CD4-positive, CD25-positive, alpha-beta regulatory T cell (primary cell): ENCODE measurements around the gene ARHGEF16. TPM values are rescaled to one million over a fixed set of nuclear protein-coding genes. Genes with fewer than 3 reads are reported as not detected.

Experiments
- ATAC-seq, 2 donors: fragments of 150-1000 bp; cut with Tn5 transposase; one replicate each; pipeline ENCODE4 v1.10.0; 2021; ENCODE audit warnings: low read depth in 2 of 2, moderate number of reproducible peaks in 2 of 2, moderate library complexity in 1 of 2
- DNase-seq, 3 donors: peaks; one replicate each; pipeline versions ENCODE4 v3.0.0 to v3.0.0-alpha.2; 2012 to 2022; ENCODE audit warnings: mixed read lengths in 1 of 3
- H3K27ac ChIP-seq: one replicate; pipeline ENCODE4 v1.7.0; 2013; ENCODE audit warnings: mild to moderate bottlenecking, low read length; ENCODE audit not compliant: insufficient read depth, poor library complexity, severe bottlenecking
- H3K27me3 ChIP-seq: one replicate; pipeline ENCODE4 v1.7.0; 2013; ENCODE audit warnings: low read length; ENCODE audit not compliant: control insufficient read depth, insufficient read depth
- H3K36me3 ChIP-seq: one replicate; pipeline ENCODE4 v1.7.0; 2013; ENCODE audit warnings: mild to moderate bottlenecking, low read length, moderate library complexity; ENCODE audit not compliant: control insufficient read depth, insufficient read depth
- H3K4me1 ChIP-seq: 2 replicates; pipeline ENCODE4 v1.7.0; 2013; ENCODE audit warnings: mild to moderate bottlenecking, low read length; ENCODE audit not compliant: insufficient read depth, control insufficient read depth, poor library complexity, severe bottlenecking
- H3K4me3 ChIP-seq: one replicate; pipeline ENCODE4 v1.7.0; 2013; ENCODE audit warnings: low read depth, mild to moderate bottlenecking, low read length, moderate library complexity
- H3K9me3 ChIP-seq, 2 experiments: 1 replicate in 1 of 2; 2 replicates in 1 of 2; pipeline ENCODE4 v1.7.0; 2013; ENCODE audit warnings: low read length in 2 of 2, mild to moderate bottlenecking in 1 of 2, moderate library complexity in 1 of 2; ENCODE audit not compliant: control insufficient read depth in 2 of 2
- H3K27ac Mint-ChIP-seq, 3 donors: one replicate each; pipeline ENCODE4 v1.8.0; 2020 to 2022; ENCODE audit warnings: mild to moderate bottlenecking in 3 of 3, mixed read lengths in 3 of 3, moderate library complexity in 2 of 3
- H3K27me3 Mint-ChIP-seq: one replicate; pipeline ENCODE4 v1.8.0; 2022; ENCODE audit warnings: mild to moderate bottlenecking, mixed read lengths
- H3K36me3 Mint-ChIP-seq: one replicate; pipeline ENCODE4 v1.8.0; 2020; ENCODE audit warnings: mixed read lengths
- H3K4me1 Mint-ChIP-seq, 4 donors: one replicate each; pipeline ENCODE4 v1.8.0; 2020 to 2022; ENCODE audit warnings: mixed read lengths in 4 of 4, mild to moderate bottlenecking in 1 of 4
- H3K4me3 Mint-ChIP-seq, 4 donors: one replicate each; pipeline ENCODE4 v1.8.0; 2020 to 2022; ENCODE audit warnings: mild to moderate bottlenecking in 4 of 4, mixed read lengths in 4 of 4, moderate library complexity in 3 of 4
- H3K9me3 Mint-ChIP-seq, 7 donors: one replicate each; pipeline ENCODE4 v1.8.0; 2020 to 2022; ENCODE audit warnings: mixed read lengths in 7 of 7, mild to moderate bottlenecking in 3 of 7, moderate library complexity in 2 of 7
- polyA plus RNA-seq, 4 donors: library from polyadenylated mRNA; unstranded; fragments of 300-500 nt; fragmentation: Illumina TruSeq; gene quantifications; one replicate each; pipeline ENCODE4 v1.2.3, GENCODE V29; 2021
- total RNA-seq: library from RNA; stranded (reverse); gene quantifications from one replicate; pipeline ENCODE4 v1.2.3, GENCODE V29; 2022

Gene ARHGEF16
- total and polyA plus RNA-seq, 5 donors from 2014 or later: not detected

DNA sequence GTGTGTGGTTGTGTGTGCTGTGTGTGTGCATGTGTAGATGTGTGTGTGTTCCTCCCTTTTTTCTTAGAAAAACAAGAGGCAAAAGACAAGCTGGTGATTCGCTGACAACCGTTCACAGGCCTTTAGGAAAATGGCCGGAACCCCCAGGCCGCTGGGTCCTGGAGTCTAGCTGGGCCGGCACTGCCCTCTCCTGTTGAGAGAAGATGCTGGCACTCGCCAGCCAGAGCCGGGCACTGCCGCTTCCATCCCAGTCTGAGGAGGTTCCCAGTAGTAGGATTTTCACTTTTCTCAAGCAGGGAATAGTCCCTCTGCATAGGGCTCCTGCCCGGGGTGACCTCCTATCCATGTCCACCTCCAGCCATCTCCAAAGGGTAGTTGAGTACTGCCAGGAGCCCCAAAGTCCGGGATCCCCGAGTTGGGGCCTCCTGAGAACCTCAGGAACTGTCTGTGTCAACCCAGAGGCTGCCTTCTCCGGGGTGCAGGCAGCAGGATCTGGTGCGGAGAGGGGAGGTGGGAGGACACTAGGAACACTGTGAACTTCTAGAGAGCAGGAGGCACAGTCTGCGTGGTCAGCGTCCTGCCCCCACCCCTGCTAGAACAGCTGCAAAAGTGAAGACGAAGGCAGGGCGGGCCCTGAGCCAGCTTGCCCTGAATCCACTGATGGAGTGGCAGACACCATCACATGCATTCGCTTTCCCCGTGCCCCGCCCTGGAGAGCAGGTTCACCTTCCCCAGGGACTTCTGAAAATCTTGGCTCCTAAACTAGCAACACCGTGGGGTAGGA lies 44.1 kb upstream of the ARHGEF16 start:
- no peaks in the 10 kb centered on the region for H3K27me3 Mint-ChIP-seq
- Histone ChIP-seq H3K9me3 (no peaks in the 10 kb centered on the region), H3K4me3 (no peak overlapping the region), H3K27me3 (no peaks in the 10 kb centered on the region), H3K27ac (no peak overlapping the region), H3K36me3 (no peaks in the 10 kb centered on the region), H3K4me1 (no peaks in the 10 kb centered on the region)
- ATAC-seq (no peak), DNase-seq (no peak)
- H3K9me3 Mint-ChIP-seq: peaks cover 0 to 1% (median 0%) of the 10 kb centered on the region in 7 donors
- H3K27ac Mint-ChIP-seq: no peak overlapping the region
- no peaks in the 10 kb centered on the region for H3K36me3 Mint-ChIP-seq
- H3K4me1 Mint-ChIP-seq: peaks cover 0 to 2% (median 0%) of the 10 kb centered on the region in 4 donors
- no peak overlapping the region for H3K4me3 Mint-ChIP-seq

DNA sequence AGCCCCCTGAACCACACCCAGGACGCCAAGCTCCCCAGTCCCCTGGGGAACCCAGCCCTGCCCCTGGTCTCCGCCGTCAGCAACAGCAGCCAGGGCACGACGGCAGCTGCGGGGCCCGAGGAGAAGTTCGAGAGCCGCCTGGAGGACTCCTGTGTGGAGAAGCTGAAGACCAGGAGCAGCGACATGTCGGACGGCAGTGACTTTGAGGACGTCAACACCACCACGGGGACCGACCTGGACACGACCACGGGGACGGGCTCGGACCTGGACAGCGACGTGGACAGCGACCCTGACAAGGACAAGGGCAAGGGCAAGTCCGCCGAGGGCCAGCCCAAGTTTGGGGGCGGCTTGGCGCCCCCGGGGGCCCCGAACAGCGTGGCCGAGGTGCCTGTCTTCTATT lies 42.7 kb upstream of the ARHGEF16 start:
- DNase-seq (no peak), ATAC-seq (no peak)
- H3K4me1 ChIP-seq: no peaks in the 10 kb centered on the region

GRCh38 chr1:3412376-3412775 lies 42.1 kb upstream of the ARHGEF16 start:
- no peak for DNase-seq
- H3K4me1 ChIP-seq: no peaks in the 10 kb centered on the region
- no peak overlapping the region for H3K4me3 ChIP-seq
- no peaks in the 10 kb centered on the region for H3K27me3 ChIP-seq
- peaks cover 0 to 11% of the 10 kb centered on the region in 2 experiments for H3K9me3 ChIP-seq
- ATAC-seq: no peak
- Mint-ChIP-seq H3K9me3 (peaks cover 0 to 1% (median 0%) of the 10 kb centered on the region in 7 donors), H3K4me3 (no peak overlapping the region), H3K4me1 (peaks cover 0 to 2% (median 0%) of the 10 kb centered on the region in 4 donors), H3K27me3 (no peaks in the 10 kb centered on the region), H3K36me3 (no peaks in the 10 kb centered on the region), H3K27ac (no peak overlapping the region)
- no peaks in the 10 kb centered on the region for H3K36me3 ChIP-seq
- no peak overlapping the region for H3K27ac ChIP-seq

More for the DNA sequence above, 42.7 kb upstream of the ARHGEF16 start:
- no peaks in the 10 kb centered on the region for H3K27me3 Mint-ChIP-seq
- peaks cover 0 to 1% (median 0%) of the 10 kb centered on the region in 7 donors for H3K9me3 Mint-ChIP-seq
- no peaks in the 10 kb centered on the region for H3K27me3 ChIP-seq
- H3K4me1 Mint-ChIP-seq: peaks cover 0 to 2% (median 0%) of the 10 kb centered on the region in 4 donors
- no peaks in the 10 kb centered on the region for H3K36me3 ChIP-seq
- H3K9me3 ChIP-seq: peaks cover 0 to 5% of the 10 kb centered on the region in 2 experiments
- H3K36me3 Mint-ChIP-seq: no peaks in the 10 kb centered on the region
- no peak overlapping the region for H3K4me3 ChIP-seq
- no peak overlapping the region for H3K27ac ChIP-seq
- no peak overlapping the region for H3K27ac Mint-ChIP-seq
- H3K4me3 Mint-ChIP-seq: no peak overlapping the region

DNA sequence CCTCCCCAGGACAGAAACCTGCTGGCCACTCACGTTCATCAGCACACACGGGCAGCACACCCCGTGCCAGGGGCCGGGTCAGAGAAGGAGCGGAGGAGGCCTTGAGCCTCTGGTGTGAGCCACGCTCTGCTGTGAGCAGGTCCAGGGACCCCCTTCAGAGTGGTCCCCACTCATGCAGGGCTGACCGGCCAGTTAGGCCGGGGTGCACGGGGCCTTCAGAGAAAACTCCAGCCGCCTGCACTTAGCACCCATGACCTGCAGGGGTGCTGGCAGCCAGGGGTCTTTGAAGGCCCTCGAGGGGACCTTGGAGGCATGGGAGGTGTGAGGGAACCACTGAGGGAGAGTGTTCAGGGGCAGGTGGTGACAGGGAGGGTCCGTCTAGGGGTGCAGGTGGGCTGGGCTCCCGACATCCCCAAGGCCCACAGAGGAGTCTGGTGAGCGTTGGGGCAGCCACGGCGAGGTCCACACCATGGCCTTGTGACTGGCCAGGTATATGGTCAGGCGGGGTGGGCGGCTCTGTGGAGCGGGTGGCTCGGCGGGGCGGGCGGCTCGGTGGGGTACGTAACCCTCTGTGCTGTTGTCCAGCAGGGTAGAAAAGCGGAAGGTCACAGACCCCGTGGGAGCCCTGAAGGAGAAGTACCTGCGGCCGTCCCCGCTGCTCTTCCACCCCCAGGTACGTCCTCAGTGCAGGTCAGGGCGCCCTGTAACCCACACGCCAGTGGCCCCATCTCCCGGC lies 40.3 kb upstream of the ARHGEF16 start:
- no peak overlapping the region for H3K4me3 ChIP-seq
- H3K36me3 ChIP-seq: no peaks in the 10 kb centered on the region
- H3K27me3 ChIP-seq: no peaks in the 10 kb centered on the region
- no peaks in the 10 kb centered on the region for H3K27me3 Mint-ChIP-seq
- peaks cover 0 to 2% (median 0%) of the 10 kb centered on the region in 4 donors for H3K4me1 Mint-ChIP-seq
- DNase-seq (no peak), ATAC-seq (no peak)
- H3K27ac ChIP-seq: no peak overlapping the region
- no peaks in the 10 kb centered on the region for H3K36me3 Mint-ChIP-seq
- no peaks in the 10 kb centered on the region for H3K4me1 ChIP-seq
- no peak overlapping the region for H3K4me3 Mint-ChIP-seq
- H3K9me3 ChIP-seq: peaks cover 0 to 13% of the 10 kb centered on the region in 2 experiments
- no peak overlapping the region for H3K27ac Mint-ChIP-seq
- H3K9me3 Mint-ChIP-seq: peaks cover 0 to 1% (median 0%) of the 10 kb centered on the region in 7 donors

GRCh38 chr1:3415260-3416090 lies 39.0 kb upstream of the ARHGEF16 start:
- H3K4me3 Mint-ChIP-seq: no peak overlapping the region
- peaks cover 0 to 13% of the 10 kb centered on the region in 2 experiments for H3K9me3 ChIP-seq
- H3K4me1 ChIP-seq: no peaks in the 10 kb centered on the region
- DNase-seq (no peak), ATAC-seq (no peak)
- H3K4me3 ChIP-seq: no peak overlapping the region
- H3K27ac Mint-ChIP-seq: no peak overlapping the region
- H3K9me3 Mint-ChIP-seq: peaks cover 0 to 1% (median 0%) of the 10 kb centered on the region in 7 donors
- H3K36me3 ChIP-seq: no peaks in the 10 kb centered on the region
- H3K27me3 Mint-ChIP-seq: peaks cover 5% of the 10 kb centered on the region
- H3K4me1 Mint-ChIP-seq: peaks cover 0 to 2% (median 0%) of the 10 kb centered on the region in 4 donors
- no peak overlapping the region for H3K27ac ChIP-seq
- no peaks in the 10 kb centered on the region for H3K36me3 Mint-ChIP-seq
- H3K27me3 ChIP-seq: no peaks in the 10 kb centered on the region

GRCh38 chr1:3417082-3417739 lies 37.3 kb upstream of the ARHGEF16 start:
- Histone ChIP-seq H3K36me3 (no peaks in the 10 kb centered on the region), H3K4me3 (no peak overlapping the region), H3K9me3 (peaks cover 0 to 13% of the 10 kb centered on the region in 2 experiments), H3K27me3 (no peaks in the 10 kb centered on the region), H3K27ac (no peak overlapping the region), H3K4me1 (no peaks in the 10 kb centered on the region)
- ATAC-seq (no peak), DNase-seq (no peak)
- H3K36me3 Mint-ChIP-seq: no peaks in the 10 kb centered on the region
- H3K27ac Mint-ChIP-seq: no peak overlapping the region
- H3K27me3 Mint-ChIP-seq: peaks cover 6% of the 10 kb centered on the region
- H3K9me3 Mint-ChIP-seq: peaks cover 0 to 1% (median 0%) of the 10 kb centered on the region in 7 donors
- no peak overlapping the region for H3K4me3 Mint-ChIP-seq
- H3K4me1 Mint-ChIP-seq: no peaks in the 10 kb centered on the region

DNA sequence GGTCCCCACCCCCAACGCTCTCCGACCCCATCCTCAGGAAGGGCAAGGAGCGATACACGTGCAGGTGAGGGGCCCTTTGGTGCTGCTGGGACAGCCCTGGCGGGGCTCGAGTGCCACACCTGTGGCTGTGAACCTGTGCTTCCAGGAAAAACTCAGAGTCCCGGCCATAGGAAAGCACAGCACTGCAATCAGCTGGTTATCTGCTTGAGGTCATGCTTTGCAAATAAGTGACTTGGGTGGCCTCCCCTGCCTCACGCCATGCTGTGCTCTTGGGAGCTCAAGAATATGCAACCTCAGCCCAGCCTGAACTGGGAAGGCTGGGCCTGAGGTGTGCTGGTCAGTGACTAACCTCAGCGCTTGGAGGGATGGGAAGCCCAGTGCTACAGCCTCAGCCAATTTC lies 36.5 kb upstream of the ARHGEF16 start:
- Mint-ChIP-seq H3K4me3 (no peak overlapping the region), H3K4me1 (no peaks in the 10 kb centered on the region), H3K27ac (no peak overlapping the region), H3K9me3 (peaks cover 0 to 1% (median 0%) of the 10 kb centered on the region in 7 donors), H3K36me3 (no peaks in the 10 kb centered on the region), H3K27me3 (peaks cover 6% of the 10 kb centered on the region)
- ATAC-seq: no peak
- Histone ChIP-seq H3K9me3 (peaks cover 0 to 13% of the 10 kb centered on the region in 2 experiments), H3K4me3 (no peak overlapping the region), H3K4me1 (no peaks in the 10 kb centered on the region), H3K27me3 (no peaks in the 10 kb centered on the region), H3K36me3 (no peaks in the 10 kb centered on the region), H3K27ac (no peak overlapping the region)
- no peak for DNase-seq
